ENCODE measurements around the gene TOP1. TPM values are rescaled to one million over a fixed set of nuclear protein-coding genes. Genes with fewer than 3 reads are reported as not detected.

TOP1 gene
- total RNA-seq, 1 donor from 2014 or later, result 9.4 TPM

- Histone ChIP-seq H3K27ac (no peak overlapping the region), H3K27me3 (no peaks in the 10 kb centered on the region), H3K4me3 (no peak overlapping the region), H3K9me3 (no peaks in the 10 kb centered on the region), H3K36me3 (no peaks in the 10 kb centered on the region), H3K4me1 (no peaks in the 10 kb centered on the region)
- no peak for DNase-seq (ENCODE audit: low spot score in 2 of 2)
- intact Hi-C loops (cut with DNase I), result no loop called here
- TF ChIP-seq, protein P1, sequence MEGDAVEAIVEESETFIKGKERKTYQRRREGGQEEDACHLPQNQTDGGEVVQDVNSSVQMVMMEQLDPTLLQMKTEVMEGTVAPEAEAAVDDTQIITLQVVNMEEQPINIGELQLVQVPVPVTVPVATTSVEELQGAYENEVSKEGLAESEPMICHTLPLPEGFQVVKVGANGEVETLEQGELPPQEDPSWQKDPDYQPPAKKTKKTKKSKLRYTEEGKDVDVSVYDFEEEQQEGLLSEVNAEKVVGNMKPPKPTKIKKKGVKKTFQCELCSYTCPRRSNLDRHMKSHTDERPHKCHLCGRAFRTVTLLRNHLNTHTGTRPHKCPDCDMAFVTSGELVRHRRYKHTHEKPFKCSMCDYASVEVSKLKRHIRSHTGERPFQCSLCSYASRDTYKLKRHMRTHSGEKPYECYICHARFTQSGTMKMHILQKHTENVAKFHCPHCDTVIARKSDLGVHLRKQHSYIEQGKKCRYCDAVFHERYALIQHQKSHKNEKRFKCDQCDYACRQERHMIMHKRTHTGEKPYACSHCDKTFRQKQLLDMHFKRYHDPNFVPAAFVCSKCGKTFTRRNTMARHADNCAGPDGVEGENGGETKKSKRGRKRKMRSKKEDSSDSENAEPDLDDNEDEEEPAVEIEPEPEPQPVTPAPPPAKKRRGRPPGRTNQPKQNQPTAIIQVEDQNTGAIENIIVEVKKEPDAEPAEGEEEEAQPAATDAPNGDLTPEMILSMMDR (IDR thresholded peaks at IDR 0.05), result no peak
Observed at GRCh38 chr20:40983898-40984297, 44.7 kb upstream of the TOP1 start.

DNA sequence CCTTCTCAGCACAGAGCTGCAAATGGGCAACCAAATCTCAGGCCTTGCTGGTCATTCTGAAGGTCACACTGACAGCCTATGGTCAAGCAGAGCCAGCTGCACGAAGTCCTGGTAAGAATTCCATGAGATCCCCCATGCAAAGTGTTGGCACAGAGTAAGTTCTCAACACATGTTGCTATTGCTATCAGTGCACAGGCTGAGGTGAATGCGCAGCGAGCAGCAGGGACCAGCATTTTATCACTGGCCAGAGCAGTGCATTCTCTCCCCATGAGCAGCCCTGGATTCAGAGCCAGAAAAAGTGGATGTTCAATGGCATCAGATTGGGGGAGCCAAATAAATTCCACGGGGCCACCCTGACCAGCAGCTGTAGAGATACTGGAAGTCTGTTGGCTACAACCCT is 44.1 kb upstream of the TOP1 start:
- Histone ChIP-seq H3K27me3 (no peaks in the 10 kb centered on the region), H3K9me3 (no peaks in the 10 kb centered on the region), H3K36me3 (no peaks in the 10 kb centered on the region), H3K4me3 (no peak overlapping the region), H3K4me1 (no peaks in the 10 kb centered on the region), H3K27ac (no peak overlapping the region)
- intact Hi-C loops (cut with DNase I), result no loop called here
- DNase-seq (ENCODE audit: low spot score in 2 of 2), result no peak
- TF ChIP-seq, protein P1 (IDR thresholded peaks at IDR 0.05), result no peak

DNA sequence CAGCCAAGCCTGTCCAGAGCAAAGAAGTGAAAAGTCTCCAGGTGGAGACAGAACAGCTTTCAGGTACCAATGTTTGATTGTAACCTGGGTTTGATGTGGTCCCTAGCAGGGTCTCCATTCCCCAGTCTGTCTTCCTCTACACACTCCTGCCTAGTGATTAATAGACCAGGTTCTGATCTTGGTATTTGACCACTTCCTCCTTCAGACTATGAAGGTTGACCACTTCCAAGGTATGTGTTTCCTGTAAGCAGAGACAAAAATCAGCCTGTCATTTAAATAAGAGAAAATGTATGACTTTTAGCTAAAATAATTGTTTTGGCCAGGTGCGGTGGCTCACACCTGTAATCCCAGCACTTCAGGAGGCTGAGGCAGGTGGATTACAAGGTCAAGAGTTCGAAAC is 41.8 kb upstream of the TOP1 start:
- no peak overlapping the region for H3K4me3 ChIP-seq
- TF ChIP-seq, protein P1 (IDR thresholded peaks at IDR 0.05), result no peak
- no peaks in the 10 kb centered on the region for H3K27me3 ChIP-seq
- no peaks in the 10 kb centered on the region for H3K9me3 ChIP-seq
- H3K4me1 ChIP-seq, result no peaks in the 10 kb centered on the region
- intact Hi-C loops (cut with DNase I), result no loop called here
- no peaks in the 10 kb centered on the region for H3K36me3 ChIP-seq
- H3K27ac ChIP-seq, result no peak overlapping the region
- DNase-seq (ENCODE audit: low spot score in 2 of 2), result no peak

- TF ChIP-seq, protein P1 (IDR thresholded peaks at IDR 0.05), result peak; percentile 78 to 85 (median 80)
- intact Hi-C loops (cut with DNase I), result loop anchor here (1.0 to 5.0 kb wide), 2 partner anchors 87 to 105 kb away; no protein-coding TSS in a partner anchor
- no peaks in the 10 kb centered on the region for H3K36me3 ChIP-seq
- no peaks in the 10 kb centered on the region for H3K4me1 ChIP-seq
- H3K9me3 ChIP-seq, result no peaks in the 10 kb centered on the region
- no peak overlapping the region for H3K4me3 ChIP-seq
- no peak overlapping the region for H3K27ac ChIP-seq
- no peaks in the 10 kb centered on the region for H3K27me3 ChIP-seq
- peak in 1 of 2 donors; percentile 89 for DNase-seq (ENCODE audit: low spot score in 2 of 2)
Observed at GRCh38 chr20:40990542-40991120, 38.0 kb upstream of the TOP1 start.

DNA sequence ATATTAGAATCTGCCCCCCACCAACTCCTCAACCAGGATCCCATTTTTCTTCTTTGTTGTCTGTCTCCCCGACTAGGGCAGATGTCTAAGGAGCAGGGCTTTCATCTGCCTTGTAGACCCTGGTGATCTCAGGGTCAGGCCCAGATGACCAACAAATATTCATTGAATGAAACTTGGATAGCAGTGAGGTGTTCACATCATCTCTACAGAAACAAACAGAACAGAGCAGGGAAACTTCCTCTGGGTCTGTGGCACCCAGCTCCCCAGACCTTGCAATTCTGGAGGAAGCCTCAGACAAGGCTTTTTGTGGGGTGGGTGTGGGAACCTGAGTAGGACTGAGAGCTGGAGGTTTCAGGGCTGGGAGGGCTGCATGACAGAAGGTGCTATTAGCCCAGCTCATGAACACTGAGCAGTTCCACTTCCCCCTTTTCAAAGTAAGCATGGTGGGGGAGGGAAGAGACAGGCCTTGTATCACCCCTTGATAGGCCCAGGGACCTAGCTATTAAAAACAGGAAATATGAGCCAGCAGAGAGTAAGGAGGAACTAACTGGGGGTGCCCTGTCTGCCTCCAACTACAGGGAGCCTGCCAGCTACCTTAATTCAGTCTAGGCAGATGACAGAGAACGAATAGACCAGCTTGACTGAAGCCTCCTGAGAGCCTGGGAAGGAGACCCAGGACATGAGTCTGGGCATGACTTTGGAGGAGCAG is 37.3 kb upstream of the TOP1 start:
- Histone ChIP-seq H3K4me1 (no peaks in the 10 kb centered on the region), H3K4me3 (no peak overlapping the region), H3K9me3 (no peaks in the 10 kb centered on the region), H3K27me3 (no peaks in the 10 kb centered on the region), H3K36me3 (no peaks in the 10 kb centered on the region), H3K27ac (no peak overlapping the region)
- DNase-seq (ENCODE audit: low spot score in 2 of 2), result peak; percentile 28 to 66
- intact Hi-C loops (cut with DNase I), result loop anchor here (5.0 kb wide), 1 partner anchor 86 kb away; no protein-coding TSS in a partner anchor
- TF ChIP-seq, protein P1 (IDR thresholded peaks at IDR 0.05), result no peak
